Measurements from ENCODE around the gene MBD3.
A peak's percentile ranks its signal among the peaks of the same experiment; 100 is the strongest.

- no peak; the same call in 1 of the 2 replicates for TF ChIP-seq POLR2A (IDR thresholded peaks at IDR 0.05; ENCODE audit: low read depth, low read length)
- TF ChIP-seq TAF1 (IDR thresholded peaks at IDR 0.05; ENCODE audit: borderline replicate concordance, low read depth, low read length), result no peak
- TF ChIP-seq POLR2AphosphoS5 (IDR thresholded peaks at IDR 0.05; ENCODE audit: low read depth, low read length), result peak; percentile 39; the same call in 1 of the 2 replicates
Measured at GRCh38 chr19:1612114-1613086, 19.7 kb upstream of the MBD3 start.

Data from GM12892 (cell line).